GM19043 (cell line): ENCODE measurements around the gene DOCK11.

Source experiments
- ATAC-seq: cut with Tn5 transposase; IDR thresholded peaks from one replicate; pipeline ENCODE4 v1.9.1; 2021; ENCODE audit warnings: low read depth; ENCODE audit not compliant: unreplicated experiment

Gene DOCK11

GRCh38 chrX:118528071-118528737 is 32.6 kb downstream of the DOCK11 start:
- peak; percentile 72 for ATAC-seq

DNA sequence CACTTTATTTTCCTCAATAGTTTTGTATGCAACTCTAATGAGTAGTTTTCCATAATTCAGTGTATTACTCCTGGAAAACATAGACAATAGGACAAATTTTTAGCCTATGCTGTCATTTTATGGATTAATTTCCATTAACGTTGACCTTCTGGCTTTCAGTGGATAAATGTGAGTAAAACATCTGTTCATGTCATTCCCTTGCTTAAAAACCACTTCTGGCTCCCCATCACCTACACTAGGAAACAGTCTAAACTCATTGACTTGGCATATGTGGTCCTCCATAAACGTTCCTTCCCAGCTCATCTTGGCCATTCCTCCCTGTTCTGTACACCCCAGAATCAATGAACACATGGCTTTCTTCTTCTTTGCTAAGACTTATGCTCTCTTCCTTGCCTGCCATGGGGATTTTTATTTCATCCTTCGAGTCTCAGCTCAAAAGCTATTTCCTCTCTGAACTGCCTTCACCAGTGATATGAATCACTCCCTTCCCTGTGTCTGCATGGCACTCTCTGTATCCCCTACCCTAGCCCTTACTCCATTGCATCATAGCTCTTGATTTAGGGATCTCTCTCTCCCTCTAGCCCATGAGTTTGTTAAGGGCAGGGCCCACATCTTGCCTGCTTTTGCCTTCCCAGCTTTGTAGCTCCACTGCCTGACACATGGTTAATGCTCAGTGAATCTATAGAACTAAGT is 34.8 kb downstream of the DOCK11 start:
- ATAC-seq, result no peak

DNA sequence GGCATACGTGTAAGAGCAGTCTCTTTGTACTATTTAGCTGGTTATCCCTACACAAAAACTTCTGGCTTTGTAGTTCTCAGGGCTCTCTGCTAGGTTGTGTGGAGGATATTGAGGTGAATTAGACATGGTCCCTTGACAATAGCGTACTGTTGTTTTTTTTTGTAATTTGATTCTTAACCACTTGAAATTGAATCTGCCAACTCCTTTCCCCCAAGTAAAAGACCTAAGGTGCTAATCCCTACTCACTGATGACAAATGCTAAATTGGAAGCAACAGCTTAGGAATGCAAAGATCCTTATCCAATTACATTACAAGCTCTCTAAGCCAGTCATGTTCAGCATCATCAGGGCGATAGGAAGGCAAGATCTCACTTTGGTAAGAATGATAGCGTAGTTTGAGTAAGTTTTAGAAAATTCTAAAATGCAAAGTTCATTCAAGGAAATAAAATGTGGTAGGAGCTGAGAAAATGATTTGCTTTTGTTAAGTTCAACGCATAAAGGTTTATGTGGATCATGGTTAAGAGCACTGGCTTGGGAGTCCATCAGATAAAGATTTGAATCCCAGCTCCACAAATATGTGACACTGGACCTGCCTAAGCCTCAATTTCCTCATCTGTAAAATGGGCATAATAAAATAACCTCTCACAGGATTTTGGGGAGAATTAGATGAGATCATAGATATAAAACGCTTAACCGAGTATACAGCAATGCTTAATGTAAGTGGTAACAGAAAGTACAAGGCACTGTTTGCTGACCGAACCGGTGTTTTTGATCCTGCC is 39.3 kb downstream of the DOCK11 start:
- ATAC-seq, result no peak

- peak; percentile 52 for ATAC-seq
Observed at GRCh38 chrX:118536204-118536603, 40.6 kb downstream of the DOCK11 start.

DNA sequence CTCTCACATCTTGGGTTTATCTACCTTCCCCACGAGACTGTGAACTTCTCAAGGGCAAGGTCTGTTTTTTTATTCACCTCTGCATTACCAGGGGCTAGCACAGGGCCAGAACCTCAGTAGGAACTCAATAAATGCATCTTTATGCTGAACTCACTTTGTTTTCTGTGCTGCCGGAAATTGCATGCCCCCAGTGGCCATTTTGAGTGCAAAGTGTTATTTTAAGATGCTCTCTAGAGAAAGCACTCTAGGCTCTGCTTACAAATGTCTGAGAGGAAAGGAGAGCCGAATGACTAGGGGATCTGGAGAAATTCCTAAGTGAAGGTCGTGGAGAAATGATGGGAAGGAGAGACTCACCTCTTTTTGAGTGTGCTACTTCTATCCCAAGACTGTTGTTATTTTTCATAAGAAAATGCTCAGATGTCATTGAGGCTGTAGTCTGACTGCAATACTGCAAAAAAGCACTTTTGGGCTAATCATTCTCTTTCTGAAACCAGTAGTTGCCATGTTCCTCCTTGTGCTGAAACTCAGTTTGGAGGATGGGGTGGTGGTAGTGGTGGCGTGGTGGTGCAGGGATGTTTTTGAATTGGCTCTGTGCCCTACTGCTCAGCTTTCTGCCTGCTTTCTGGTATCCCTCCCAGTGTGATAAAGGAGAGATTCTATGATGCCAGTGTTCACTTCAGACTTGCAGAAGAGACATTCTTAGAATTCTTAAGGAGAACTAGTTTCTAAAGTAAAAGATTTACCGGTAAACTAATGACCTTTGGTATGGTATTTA is 41.3 kb downstream of the DOCK11 start:
- ATAC-seq, result peak; percentile 62

DNA sequence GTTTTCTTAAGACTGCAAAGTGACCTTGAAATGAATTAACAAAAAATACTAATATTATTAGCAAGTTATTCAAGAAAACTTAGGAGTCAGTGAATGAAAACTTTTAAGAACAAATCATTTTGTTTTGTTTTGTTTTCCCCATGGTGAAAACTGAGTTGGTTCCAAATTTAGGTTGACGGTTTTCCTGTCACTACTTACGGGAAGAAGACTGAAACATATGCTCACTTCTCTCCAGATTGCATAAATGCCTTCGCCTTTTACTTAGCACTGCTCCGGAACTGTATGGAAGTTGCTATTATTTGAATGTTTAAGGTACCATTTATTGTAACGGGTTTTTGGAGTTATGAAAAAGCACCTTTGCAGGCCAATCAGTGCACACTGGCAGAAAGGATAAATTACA is 42.8 kb downstream of the DOCK11 start:
- no peak for ATAC-seq

GRCh38 chrX:118540342-118540741 is 44.7 kb downstream of the DOCK11 start:
- no peak for ATAC-seq

- ATAC-seq, result no peak
Observed at GRCh38 chrX:118541482-118541881, 45.9 kb downstream of the DOCK11 start.

DNA sequence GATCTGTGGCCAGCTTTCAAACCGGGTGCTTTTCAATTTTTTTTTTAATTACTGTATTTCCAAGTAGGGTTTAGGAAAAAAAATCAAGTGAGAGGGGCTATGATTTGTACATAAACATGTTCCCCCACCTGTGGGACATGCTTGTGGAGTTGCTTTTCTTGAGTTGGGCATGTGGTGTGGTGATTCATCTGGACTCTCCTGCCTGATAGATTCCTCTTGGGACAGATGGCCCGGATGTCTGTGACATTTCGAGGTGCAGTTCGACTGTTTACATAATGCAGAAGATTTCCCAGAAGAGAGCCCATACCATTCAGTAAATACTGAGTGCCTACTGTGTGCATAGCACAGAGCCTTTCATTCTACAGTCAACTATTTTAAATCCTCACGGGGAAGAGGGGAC is 49.9 kb downstream of the DOCK11 start:
- no peak for ATAC-seq

DNA sequence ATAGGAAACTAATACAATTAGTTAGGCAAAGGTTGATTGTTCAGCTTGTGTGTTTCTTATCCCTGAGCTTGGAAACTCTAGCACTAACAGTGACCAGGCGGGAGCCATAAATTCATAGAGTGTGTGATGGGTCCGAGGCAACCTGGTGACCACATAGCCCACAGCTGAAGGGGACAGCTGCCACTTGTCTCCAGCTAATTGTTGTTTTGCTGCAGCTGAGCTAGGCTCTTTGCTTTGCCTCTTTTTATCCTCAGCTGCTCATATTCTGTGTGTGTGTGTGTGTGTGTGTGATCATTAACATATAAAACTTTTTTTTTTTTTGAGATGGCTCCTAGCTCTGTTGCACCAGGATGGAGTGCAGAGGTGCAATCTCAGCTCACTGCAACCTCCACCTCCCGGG is 53.2 kb downstream of the DOCK11 start:
- no peak for ATAC-seq

- ATAC-seq, result no peak
Observed at GRCh38 chrX:118550792-118551191, 55.2 kb downstream of the DOCK11 start.

DNA sequence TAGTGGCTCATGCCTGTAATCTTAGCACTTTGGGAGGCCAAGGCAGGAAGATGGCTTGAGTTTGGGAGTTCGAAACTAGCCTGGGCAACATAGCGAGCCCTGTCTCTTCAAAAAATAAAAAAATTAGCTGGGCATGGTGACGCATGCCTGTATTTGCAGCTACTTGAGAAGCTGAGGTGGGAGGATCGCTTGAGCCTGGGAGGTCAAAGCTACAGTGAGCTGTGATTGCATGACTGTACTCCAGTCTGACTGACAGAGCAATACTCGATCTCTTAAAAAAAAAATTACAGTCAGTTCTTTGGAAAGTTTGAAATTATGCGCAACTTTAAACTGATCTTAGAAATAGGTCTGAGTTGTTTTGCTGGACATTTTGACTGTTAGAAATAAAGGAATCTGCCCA is 55.8 kb downstream of the DOCK11 start:
- ATAC-seq, result no peak

DNA sequence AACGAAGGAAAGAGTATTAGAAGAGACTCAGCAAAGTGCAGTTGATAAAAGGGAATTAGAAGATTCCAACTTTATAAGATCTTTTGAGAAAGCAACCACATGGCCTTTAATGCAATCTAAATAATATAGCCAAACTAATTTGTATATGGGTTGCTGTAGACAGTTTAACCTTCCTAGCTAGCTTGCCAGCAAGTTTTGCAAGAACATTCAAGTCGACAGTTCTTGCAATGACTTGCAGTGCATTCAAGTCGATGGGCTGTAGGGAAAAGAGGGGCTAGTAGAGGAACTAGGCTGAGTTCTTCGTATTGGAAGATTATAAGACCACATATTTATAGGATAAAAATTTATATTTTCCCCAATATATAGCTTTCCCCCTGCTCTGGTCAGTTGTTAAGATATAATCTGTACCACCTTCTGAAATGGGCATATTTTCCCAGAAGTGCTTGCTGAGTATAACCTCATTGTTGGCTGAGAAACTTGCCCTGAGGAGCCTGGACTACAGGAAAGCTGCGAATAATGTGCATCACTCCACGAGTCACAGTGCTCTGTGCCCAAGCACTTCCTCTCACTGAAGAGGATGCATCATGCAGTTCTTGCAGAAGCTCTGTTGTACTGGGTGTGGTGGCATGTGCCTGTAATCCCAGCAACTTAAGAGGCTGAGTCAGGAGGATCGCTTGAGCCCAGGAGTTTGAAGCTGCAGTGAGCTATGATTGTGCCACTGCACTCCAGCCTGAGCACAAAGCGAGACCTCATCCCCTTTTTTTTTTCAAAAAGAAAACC is 56.7 kb downstream of the DOCK11 start:
- ATAC-seq, result no peak

GRCh38 chrX:118553042-118553710 is 57.6 kb downstream of the DOCK11 start:
- ATAC-seq, result no peak

- ATAC-seq, result no peak
Observed at GRCh38 chrX:118554511-118554910, 58.9 kb downstream of the DOCK11 start.

DNA sequence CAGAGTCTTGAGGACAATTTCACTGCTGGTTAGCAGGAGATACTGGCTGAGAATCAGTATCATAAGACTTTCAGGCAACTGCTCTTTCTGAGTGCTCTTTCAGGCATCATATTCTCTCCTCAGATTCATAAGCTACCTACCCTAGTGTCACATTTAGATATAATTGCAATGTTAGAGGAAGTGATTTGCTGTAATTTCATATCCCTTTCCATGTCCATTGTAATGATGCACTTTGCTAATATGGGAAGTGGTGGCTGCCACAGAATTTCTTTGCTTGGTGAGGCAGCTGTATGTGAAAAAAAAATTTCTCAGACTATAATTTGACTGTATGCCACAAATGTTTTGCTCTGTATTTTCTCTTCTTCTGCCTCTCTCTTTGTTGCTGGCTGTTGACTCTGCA is 63.3 kb downstream of the DOCK11 start:
- ATAC-seq, result no peak

GRCh38 chrX:118560489-118560888 is 64.9 kb downstream of the DOCK11 start:
- ATAC-seq, result no peak

DNA sequence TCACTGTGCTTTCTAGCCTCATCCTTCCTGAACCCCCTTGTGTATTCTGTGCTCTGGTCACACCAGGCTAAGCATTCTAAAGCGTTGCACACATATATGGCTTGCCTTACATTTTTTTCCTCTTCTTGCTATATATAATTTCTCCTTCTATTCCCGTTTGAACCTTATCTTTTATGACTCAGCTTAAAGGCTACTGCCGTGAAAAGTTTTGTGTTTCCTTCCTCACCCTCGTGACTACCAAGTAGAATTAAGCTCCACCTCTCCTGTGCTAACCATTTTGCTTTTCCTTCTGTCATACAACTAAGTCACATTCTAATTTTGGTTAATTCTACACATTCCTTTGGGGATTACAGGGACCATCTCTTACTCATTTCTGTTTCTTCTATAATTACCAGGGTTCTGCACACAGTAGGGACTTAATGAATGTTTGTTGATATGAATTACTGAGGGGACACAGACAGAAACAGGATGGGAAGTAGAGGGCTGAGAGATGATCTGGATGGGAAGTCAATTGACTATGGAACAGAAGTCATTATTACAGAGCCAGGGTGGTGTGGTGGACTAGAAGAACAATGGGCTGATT is 67.1 kb downstream of the DOCK11 start:
- no peak for ATAC-seq

- no peak for ATAC-seq
Observed at GRCh38 chrX:118564498-118564897, 68.9 kb downstream of the DOCK11 start.
